Measurements from ENCODE around the gene MC1R.

The MC1R gene

GRCh38 chr16:89895482-89896250, 23.0 kb upstream of the MC1R start:
- DNase-seq (ENCODE audit: low read depth), result no peak

- no peak for DNase-seq (ENCODE audit: low read depth)
Observed at GRCh38 chr16:89897204-89897603, 21.5 kb upstream of the MC1R start.

- no peak for DNase-seq (ENCODE audit: low read depth)
Observed at GRCh38 chr16:89898201-89898967, 20.3 kb upstream of the MC1R start.

- no peak for DNase-seq (ENCODE audit: low read depth)
Observed at GRCh38 chr16:89899879-89900481, 18.7 kb upstream of the MC1R start.

GRCh38 chr16:89900885-89901284, 17.8 kb upstream of the MC1R start:
- no peak for DNase-seq (ENCODE audit: low read depth)

DNA sequence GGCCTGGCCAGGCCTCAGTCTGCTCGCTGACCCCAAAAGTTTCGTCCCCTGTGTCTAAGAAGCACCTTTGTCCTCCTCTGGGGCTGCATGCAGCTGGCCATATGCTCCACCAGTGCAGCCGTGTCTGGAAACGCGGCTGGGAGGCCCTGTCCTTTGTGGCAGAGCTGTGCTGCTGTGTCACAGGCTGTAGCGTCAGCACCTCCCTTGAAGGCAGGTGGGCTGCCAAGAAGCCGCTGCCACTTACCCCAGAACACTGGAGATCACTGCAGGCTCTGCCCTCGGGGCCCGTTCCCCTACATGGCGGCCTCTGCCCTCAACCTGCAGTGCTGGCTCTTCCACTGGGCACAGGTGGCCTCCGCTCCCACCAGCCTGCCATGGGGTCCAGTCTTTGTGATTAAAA, 15.7 kb upstream of the MC1R start:
- no peak for DNase-seq (ENCODE audit: low read depth)

- no peak for DNase-seq (ENCODE audit: low read depth)
Observed at GRCh38 chr16:89903908-89904515, 14.7 kb upstream of the MC1R start.

DNA sequence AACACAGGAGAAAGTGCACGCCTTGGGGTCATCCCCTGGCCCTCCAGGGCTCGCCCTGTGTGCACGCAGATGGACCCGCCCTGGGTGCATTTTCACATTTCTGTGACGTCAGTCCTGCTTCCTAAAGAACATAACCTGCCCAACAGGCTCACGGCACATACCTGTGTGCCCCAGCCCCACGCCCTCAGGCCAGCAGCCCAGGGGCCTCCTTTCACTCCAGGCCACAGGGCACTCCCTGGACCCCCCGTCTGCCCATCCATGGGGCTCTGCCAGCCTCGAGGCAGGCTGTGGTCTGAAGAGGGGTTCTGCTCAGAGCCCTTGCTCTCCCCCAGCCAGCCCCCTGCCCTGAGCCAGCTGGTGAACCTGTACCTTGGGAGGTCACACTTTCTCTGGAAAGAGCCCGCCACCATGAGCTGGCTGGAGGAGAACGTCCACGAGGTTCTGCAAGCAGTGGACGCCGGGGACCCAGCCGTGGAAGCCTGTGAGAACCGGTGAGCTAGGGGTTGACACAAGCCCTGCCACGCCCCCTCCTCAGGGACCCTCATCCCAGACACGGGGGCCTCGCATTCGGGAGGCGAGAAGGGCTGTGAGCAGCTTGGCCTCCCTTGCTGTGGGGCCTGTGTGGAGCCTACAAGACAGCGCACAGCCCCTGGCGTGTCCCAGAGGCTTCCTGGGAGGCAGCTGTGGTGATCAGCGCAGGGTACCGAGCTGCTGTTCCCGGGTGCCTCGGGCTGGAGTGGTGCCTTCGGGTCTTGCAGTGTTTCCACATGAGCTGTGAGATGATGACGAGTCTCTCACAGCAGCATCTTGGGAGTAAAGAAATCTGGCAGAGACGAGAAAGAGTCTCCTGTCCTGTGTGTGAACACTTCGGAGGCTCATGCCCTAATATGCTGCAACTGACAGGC, 13.8 kb upstream of the MC1R start:
- DNase-seq (ENCODE audit: low read depth), result no peak

DNA sequence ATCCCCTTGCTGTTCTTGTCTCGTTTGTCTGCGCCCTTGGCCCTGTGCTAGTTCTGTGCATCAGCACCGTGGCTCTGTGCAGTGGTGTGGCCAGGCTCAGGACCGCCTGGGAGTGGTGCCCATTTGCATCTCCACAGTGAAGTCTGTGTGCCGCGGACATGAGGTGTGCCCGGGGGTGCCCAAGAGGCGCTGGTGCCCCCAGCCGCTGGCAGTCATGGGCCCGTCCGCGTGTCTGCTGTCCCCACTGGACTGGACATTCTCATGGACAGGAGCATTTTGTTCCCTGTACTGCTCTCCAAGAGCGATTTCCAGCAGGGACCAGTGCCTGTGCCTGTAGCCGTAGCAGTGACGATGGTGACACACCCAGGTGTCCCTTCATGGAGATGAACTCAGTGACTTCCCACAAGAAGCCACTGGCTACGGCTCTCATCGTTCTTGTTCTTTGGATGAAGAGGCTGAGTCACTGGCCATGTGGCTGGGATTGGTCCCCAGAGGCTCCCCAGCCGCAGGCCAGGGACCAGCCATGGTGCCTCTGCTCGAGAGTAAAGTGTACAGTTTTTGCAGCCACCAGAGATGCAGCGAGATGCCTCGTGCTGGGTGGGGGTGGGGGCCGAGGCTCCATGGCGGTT, 13.0 kb upstream of the MC1R start:
- no peak for DNase-seq (ENCODE audit: low read depth)

DNA sequence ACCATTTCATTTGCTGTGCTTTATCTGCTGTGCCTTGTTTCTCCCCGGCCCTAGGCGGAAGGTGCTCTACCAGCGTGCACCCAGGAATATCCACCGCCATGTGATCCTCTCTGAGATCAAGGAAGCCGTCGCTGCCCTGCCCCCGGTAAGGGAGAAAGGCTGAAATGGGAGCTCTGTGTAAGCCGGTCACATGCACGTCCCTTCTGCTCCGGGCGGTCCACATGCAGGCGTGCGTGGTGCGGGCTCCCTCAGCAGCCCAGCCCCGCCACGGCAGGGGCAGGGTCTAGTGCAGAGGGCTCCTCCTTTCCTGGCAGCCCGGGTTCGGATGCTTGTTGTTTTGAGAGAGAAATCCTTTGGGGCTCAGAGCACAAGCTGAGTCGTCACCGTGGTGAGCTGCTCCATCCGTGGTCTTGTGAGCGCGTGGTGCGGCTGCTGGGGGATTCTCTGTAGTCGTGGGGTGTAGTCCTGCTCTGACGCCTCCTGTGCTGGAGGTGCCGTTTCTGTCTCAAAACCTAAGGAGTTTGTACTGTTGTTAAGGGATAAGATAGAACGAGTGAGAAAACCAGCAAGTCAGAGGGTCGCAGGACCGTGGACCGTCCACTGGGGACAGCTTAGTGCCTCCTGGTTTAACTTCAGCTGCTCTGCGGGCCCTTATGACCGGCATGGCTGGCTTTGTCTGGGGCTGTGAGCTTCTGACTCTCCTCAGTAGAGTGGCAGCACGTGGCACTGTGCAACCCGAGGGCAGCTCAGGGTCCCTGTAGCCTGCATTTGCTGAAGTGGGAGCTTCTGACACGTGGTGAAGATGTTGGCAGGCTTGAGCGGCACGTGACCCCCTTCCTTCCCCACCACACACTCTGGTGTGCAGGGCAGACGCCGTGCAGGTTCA, 12.3 kb upstream of the MC1R start:
- DNase-seq (ENCODE audit: low read depth), result no peak

DNA sequence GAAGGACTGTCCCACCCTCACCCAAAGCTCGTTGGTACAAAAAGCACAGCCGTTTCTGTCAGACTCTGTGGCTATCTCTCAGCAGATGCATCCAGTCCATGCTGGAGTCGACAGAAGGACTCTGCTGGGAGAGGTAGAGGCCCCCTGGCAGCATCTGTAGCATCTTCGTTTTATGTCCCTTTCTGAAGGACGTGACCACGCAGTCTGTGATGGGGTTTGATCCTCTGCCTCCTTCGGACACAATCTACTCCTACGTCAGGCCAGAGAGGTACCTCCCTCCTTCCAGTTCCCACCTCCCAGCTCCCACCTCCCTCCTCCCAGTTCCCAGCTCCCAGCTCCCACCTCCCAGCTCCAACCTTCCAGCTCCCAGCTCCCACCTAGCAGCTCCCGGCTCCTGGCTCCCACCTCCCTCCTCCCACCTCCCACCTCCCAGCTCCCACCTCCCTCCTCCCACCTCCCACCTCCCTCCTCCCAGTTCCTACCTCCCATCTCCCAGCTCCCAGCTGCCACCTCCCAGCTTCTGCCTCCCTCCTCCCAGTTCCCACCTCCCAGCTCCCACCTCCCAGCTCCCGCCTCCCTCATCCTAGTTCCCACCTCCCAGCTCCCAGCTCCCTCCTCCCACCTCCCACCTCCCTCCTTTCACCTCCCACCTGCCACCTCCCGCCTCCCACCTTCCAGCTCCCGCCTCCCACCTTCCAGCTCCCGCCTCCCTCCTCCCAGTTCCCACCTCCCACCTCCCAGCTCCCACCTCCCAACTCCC, 11.4 kb upstream of the MC1R start:
- no peak for DNase-seq (ENCODE audit: low read depth)

- no peak for DNase-seq (ENCODE audit: low read depth)
Observed at GRCh38 chr16:89908236-89908635, 10.4 kb upstream of the MC1R start.

- DNase-seq (ENCODE audit: low read depth), result peak; percentile 52
Observed at GRCh38 chr16:89909777-89910716, 8.6 kb upstream of the MC1R start.

GRCh38 chr16:89910717-89911354, 7.8 kb upstream of the MC1R start:
- no peak for DNase-seq (ENCODE audit: low read depth)

- no peak for DNase-seq (ENCODE audit: low read depth)
Observed at GRCh38 chr16:89911375-89911774, 7.3 kb upstream of the MC1R start.

GRCh38 chr16:89912143-89912542, 6.5 kb upstream of the MC1R start:
- DNase-seq (ENCODE audit: low read depth), result no peak

GRCh38 chr16:89912627-89913026, 6.0 kb upstream of the MC1R start:
- DNase-seq (ENCODE audit: low read depth), result no peak

All from T follicular helper cell (primary cell).